ENCODE measurements around the gene UPK1B.

GRCh38 chr3:119230071-119230470 lies 56.7 kb downstream of the UPK1B start:
- TF ChIP-seq ARNT (IDR thresholded peaks at IDR 0.05) (no peak), HDGF (IDR thresholded peaks at IDR 0.05; ENCODE audit: borderline replicate concordance) (no peak), FOXM1 (IDR thresholded peaks at IDR 0.05; ENCODE audit: borderline replicate concordance) (no peak), L3MBTL2 (conservative IDR thresholded peaks at IDR 0.05) (no peak), SP1 (IDR thresholded peaks at IDR 0.05) (no peak), LEF1 (IDR thresholded peaks at IDR 0.05; ENCODE audit: borderline replicate concordance) (no peak), FOXK2 (IDR thresholded peaks at IDR 0.05) (no peak)
